Neural cell (in vitro differentiated cells): ENCODE results near the gene RHPN2. TPM values are rescaled to one million over a fixed set of nuclear protein-coding genes. Genes with fewer than 3 reads are reported as not detected.
"Not testable (repeated sequence)": the region's sequence is repeated elsewhere in the genome, so short reads cannot be mapped to it uniquely, and the experiment has no call there.

Source experiments
- H2AFZ ChIP-seq: fragments of 200-600, 300-800 bp; sonication (generic), shearing (Covaris generic); 2 replicates; pipeline ENCODE4 v1.6.0; 2014; ENCODE audit warnings: low read depth, mild to moderate bottlenecking, antibody characterized with exemption, low read length, moderate library complexity
- H3F3A ChIP-seq: fragments of 200-600 bp; shearing (Covaris generic); 2 replicates; pipeline ENCODE4 v1.6.1; 2016; ENCODE audit warnings: mild to moderate bottlenecking, moderate library complexity, mixed read lengths, antibody characterized with exemption, low read length; ENCODE audit not compliant: insufficient read depth, poor library complexity, severe bottlenecking
- H3K27ac ChIP-seq: fragments of 200-600, 300-800 bp; sonication (generic), shearing (Covaris generic); 2 replicates; pipeline ENCODE4 v1.5.1; 2014; ENCODE audit warnings: mild to moderate bottlenecking, low read length, moderate library complexity
- H3K27me3 ChIP-seq: fragments of 300-800, 200-600 bp; sonication (generic), shearing (Covaris generic); 2 replicates; pipeline ENCODE4 v1.6.0; 2014; ENCODE audit warnings: mild to moderate bottlenecking, low read depth, low read length, moderate library complexity; ENCODE audit not compliant: insufficient read depth
- H3K36me3 ChIP-seq: fragments of 300-800, 200-600 bp; sonication (generic), shearing (Covaris generic); 2 replicates; pipeline ENCODE4 v1.5.1; 2014; ENCODE audit warnings: mild to moderate bottlenecking, antibody characterized with exemption, low read length, moderate library complexity; ENCODE audit not compliant: insufficient read depth
- H3K4me2 ChIP-seq: fragments of 300-800, 200-600 bp; sonication (generic), shearing (Covaris generic); 2 replicates; pipeline ENCODE4 v1.6.0; 2014; ENCODE audit warnings: mild to moderate bottlenecking, low read length
- H3K4me3 ChIP-seq: fragments of 300-800, 200-600 bp; sonication (generic), shearing (Covaris generic); 2 replicates; pipeline ENCODE4 v1.5.1; 2014; ENCODE audit warnings: mild to moderate bottlenecking, low read length, moderate library complexity
- H3K79me2 ChIP-seq: fragments of 200-600 bp; shearing (Covaris generic); replicated peaks from 2 replicates; pipeline ENCODE4 v1.6.0; 2014; ENCODE audit warnings: mild to moderate bottlenecking, low read length, moderate library complexity; ENCODE audit not compliant: insufficient read depth
- H3K9ac ChIP-seq: fragments of 300-800, 200-600 bp; sonication (generic), shearing (Covaris generic); 2 replicates; pipeline ENCODE4 v1.6.1; 2016; ENCODE audit warnings: mild to moderate bottlenecking, low read length, mixed read lengths
- H3K9me2 ChIP-seq: fragments of 200-600 bp; shearing (Covaris generic); 2 replicates; pipeline ENCODE4 v1.6.1; 2016; ENCODE audit warnings: mild to moderate bottlenecking, low read length, mixed read lengths; ENCODE audit not compliant: insufficient read depth
- H3K9me3 ChIP-seq: fragments of 200-600, 300-800 bp; sonication (generic), shearing (Covaris generic); 2 replicates; pipeline ENCODE4 v1.6.1; 2016; ENCODE audit warnings: mild to moderate bottlenecking, mixed run types, low read length, moderate library complexity, mixed read lengths
- H4K20me1 ChIP-seq: fragments of 200-600 bp; shearing (Covaris generic); 2 replicates; pipeline ENCODE4 v1.6.1; 2016; ENCODE audit warnings: mild to moderate bottlenecking, mixed run types; ENCODE audit not compliant: insufficient read depth
- CTCF ChIP-seq: fragments of 450-650 bp; IDR thresholded peaks from 2 replicates; pipeline ENCODE4 v1.5.1; 2014; ENCODE audit warnings: antibody characterized with exemption, mild to moderate bottlenecking, moderate library complexity; ENCODE audit not compliant: poor library complexity, severe bottlenecking
- EP300 ChIP-seq: fragments of 450-650 bp; conservative IDR thresholded peaks from 2 replicates; pipeline ENCODE4 v1.6.1; 2014; ENCODE audit warnings: antibody characterized with exemption, mild to moderate bottlenecking, moderate library complexity; ENCODE audit not compliant: poor library complexity, severe bottlenecking
- EZH2 ChIP-seq: fragments of 200-600, 300-800 bp; shearing (Covaris generic), sonication (generic); IDR thresholded peaks from 2 replicates; pipeline ENCODE4 v1.6.1; 2014; ENCODE audit warnings: antibody characterized with exemption, low read length, borderline replicate concordance, mild to moderate bottlenecking; ENCODE audit not compliant: insufficient read depth, poor library complexity, severe bottlenecking
- MXI1 ChIP-seq: fragments of 450-650 bp; conservative IDR thresholded peaks from 2 replicates; pipeline ENCODE4 v1.6.1; 2014; ENCODE audit warnings: antibody characterized with exemption, mild to moderate bottlenecking; ENCODE audit not compliant: poor library complexity, severe bottlenecking
- POLR2AphosphoS5 ChIP-seq: IDR thresholded peaks from 2 replicates; pipeline ENCODE4 v1.6.1; 2012
- RAD21 ChIP-seq: fragments of 450-650 bp; conservative IDR thresholded peaks from 2 replicates; pipeline ENCODE4 v1.6.1; 2014; ENCODE audit warnings: antibody characterized with exemption, mild to moderate bottlenecking, moderate library complexity
- SMC3 ChIP-seq: fragments of 450-650 bp; conservative IDR thresholded peaks from 2 replicates; pipeline ENCODE4 v1.6.1; 2014; ENCODE audit warnings: antibody characterized with exemption, mild to moderate bottlenecking, moderate library complexity; ENCODE audit not compliant: poor library complexity
- TAF1 ChIP-seq: IDR thresholded peaks from 2 replicates; pipeline ENCODE4 v1.6.1; 2012; ENCODE audit warnings: low read depth
- polyA plus RNA-seq: library from polyadenylated mRNA; depleted of rRNA; stranded (reverse); fragments of >200 nt; gene quantifications from 2 replicates; pipeline ENCODE4 v1.2.3, GENCODE V29; 2014
- TF ChIP-seq, protein P1 (sequence below): IDR thresholded peaks from 2 replicates; pipeline ENCODE4 v1.6.1; 2012; ENCODE audit warnings: borderline replicate concordance

The RHPN2 gene
- polyA plus RNA-seq, 1 donor from 2014 or later, result 1.5 TPM

- H3K9me2 ChIP-seq, result no peaks in the 10 kb centered on the region
- no peaks in the 10 kb centered on the region for H3F3A ChIP-seq
- no peak overlapping the region for H3K4me3 ChIP-seq
- no peaks in the 10 kb centered on the region for H3K27me3 ChIP-seq
- TF ChIP-seq MXI1 (no peak), SMC3 (no peak), EZH2 (no peak), CTCF (no peak), EP300 (no peak), POLR2AphosphoS5 (no peak), TAF1 (no peak)
- H3K9ac ChIP-seq, result no peak overlapping the region
- no peak overlapping the region for H3K27ac ChIP-seq
- H3K36me3 ChIP-seq, result no peaks in the 10 kb centered on the region
- no peaks in the 10 kb centered on the region for H3K79me2 ChIP-seq
- H3K4me2 ChIP-seq, result no peak overlapping the region
- no peak overlapping the region for H2AFZ ChIP-seq
- no peaks in the 10 kb centered on the region for H3K9me3 ChIP-seq
- H4K20me1 ChIP-seq, result no peaks in the 10 kb centered on the region
Observed at GRCh38 chr19:33035461-33035860, 29.2 kb downstream of the RHPN2 start.

- Histone ChIP-seq H3K9ac (no peak overlapping the region), H3F3A (no peaks in the 10 kb centered on the region), H3K27ac (no peak overlapping the region), H2AFZ (no peak overlapping the region), H3K9me2 (no peaks in the 10 kb centered on the region), H3K4me2 (no peak overlapping the region), H3K9me3 (peaks cover 4% of the 10 kb centered on the region), H3K4me3 (no peak overlapping the region), H3K79me2 (no peaks in the 10 kb centered on the region), H3K36me3 (no peaks in the 10 kb centered on the region), H3K27me3 (no peaks in the 10 kb centered on the region), H4K20me1 (no peaks in the 10 kb centered on the region)
- no peak for TF ChIP-seq POLR2AphosphoS5
- TF ChIP-seq EZH2, result no peak
Observed at GRCh38 chr19:33032218-33032781, 32.4 kb downstream of the RHPN2 start.

DNA sequence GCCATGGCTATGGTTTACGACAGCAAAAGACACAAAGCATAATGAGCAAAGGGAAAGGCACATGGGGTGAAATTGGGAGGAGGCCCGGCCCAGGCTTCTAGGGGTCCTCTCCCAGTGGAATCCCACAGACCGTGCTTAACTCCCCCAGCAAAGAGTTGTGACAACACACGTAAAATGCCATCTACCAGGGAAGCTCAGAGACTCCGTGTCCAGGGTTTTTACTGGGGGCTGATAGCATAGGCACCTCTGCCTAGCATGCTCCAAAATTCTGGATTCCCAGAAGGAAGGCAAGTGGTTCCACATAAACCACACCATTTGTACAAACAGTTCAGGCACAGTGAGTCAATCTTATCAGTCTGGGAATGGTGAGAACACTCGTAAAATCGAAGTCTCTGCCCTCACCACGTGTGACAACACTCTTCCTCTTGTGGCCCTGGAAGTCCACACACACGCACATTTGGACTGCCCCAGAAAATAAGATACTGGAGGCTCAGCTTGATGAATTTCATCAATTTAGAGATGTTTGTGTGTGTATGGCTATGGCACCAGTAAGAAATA is 34.9 kb downstream of the RHPN2 start:
- Histone ChIP-seq H4K20me1 (no peaks in the 10 kb centered on the region), H3K27ac (no peak overlapping the region), H3K4me3 (no peak overlapping the region), H3K27me3 (no peaks in the 10 kb centered on the region), H3K36me3 (no peaks in the 10 kb centered on the region), H3K4me2 (no peak overlapping the region), H3K9me3 (peaks cover 4% of the 10 kb centered on the region), H2AFZ (no peak overlapping the region), H3K9ac (no peak overlapping the region), H3K9me2 (no peaks in the 10 kb centered on the region), H3F3A (no peaks in the 10 kb centered on the region), H3K79me2 (no peaks in the 10 kb centered on the region)
- TF ChIP-seq RAD21, result no peak
- TF ChIP-seq POLR2AphosphoS5, result no peak
- no peak for TF ChIP-seq EP300
- TF ChIP-seq CTCF, result no peak
- no peak for TF ChIP-seq EZH2
- TF ChIP-seq MXI1, result no peak
- TF ChIP-seq SMC3, result no peak
- TF ChIP-seq TAF1, result no peak
- TF ChIP-seq, protein P1, sequence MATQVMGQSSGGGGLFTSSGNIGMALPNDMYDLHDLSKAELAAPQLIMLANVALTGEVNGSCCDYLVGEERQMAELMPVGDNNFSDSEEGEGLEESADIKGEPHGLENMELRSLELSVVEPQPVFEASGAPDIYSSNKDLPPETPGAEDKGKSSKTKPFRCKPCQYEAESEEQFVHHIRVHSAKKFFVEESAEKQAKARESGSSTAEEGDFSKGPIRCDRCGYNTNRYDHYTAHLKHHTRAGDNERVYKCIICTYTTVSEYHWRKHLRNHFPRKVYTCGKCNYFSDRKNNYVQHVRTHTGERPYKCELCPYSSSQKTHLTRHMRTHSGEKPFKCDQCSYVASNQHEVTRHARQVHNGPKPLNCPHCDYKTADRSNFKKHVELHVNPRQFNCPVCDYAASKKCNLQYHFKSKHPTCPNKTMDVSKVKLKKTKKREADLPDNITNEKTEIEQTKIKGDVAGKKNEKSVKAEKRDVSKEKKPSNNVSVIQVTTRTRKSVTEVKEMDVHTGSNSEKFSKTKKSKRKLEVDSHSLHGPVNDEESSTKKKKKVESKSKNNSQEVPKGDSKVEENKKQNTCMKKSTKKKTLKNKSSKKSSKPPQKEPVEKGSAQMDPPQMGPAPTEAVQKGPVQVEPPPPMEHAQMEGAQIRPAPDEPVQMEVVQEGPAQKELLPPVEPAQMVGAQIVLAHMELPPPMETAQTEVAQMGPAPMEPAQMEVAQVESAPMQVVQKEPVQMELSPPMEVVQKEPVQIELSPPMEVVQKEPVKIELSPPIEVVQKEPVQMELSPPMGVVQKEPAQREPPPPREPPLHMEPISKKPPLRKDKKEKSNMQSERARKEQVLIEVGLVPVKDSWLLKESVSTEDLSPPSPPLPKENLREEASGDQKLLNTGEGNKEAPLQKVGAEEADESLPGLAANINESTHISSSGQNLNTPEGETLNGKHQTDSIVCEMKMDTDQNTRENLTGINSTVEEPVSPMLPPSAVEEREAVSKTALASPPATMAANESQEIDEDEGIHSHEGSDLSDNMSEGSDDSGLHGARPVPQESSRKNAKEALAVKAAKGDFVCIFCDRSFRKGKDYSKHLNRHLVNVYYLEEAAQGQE, result no peak

- H3K9me2 ChIP-seq, H3K27me3 ChIP-seq, H3K9ac ChIP-seq, H2AFZ ChIP-seq, H3K79me2 ChIP-seq, H3K36me3 ChIP-seq, H3K4me2 ChIP-seq, H4K20me1 ChIP-seq, H3K9me3 ChIP-seq, H3F3A ChIP-seq, H3K4me3 ChIP-seq, H3K27ac ChIP-seq: not testable (repeated sequence)
Observed at GRCh38 chr19:33026602-33027001, 38.1 kb downstream of the RHPN2 start.
